GM12878 (cell line): ENCODE measurements around the gene BBOX1. TPM values are rescaled to one million over a fixed set of nuclear protein-coding genes. Genes with fewer than 3 reads are reported as not detected.

Experiments
- ATAC-seq: fragments of 200-7000 bp; cut with Tn5 transposase; 3 replicates; pipeline ENCODE4 v1.9.1; 2020; ENCODE audit warnings: mild to moderate bottlenecking, moderate library complexity
- BruUV-seq: library from RNA; stranded (reverse); fragments of 400-500 nt; replicated peaks from 2 replicates; lab custom pipeline; 2021; lab: Mats Ljungman, UMichigan
- CTCF ChIA-PET: fragments of 300-600 bp; sonication (Branson Sonifier 250); formaldehyde crosslinking; extraction: SDS; loops from one replicate; lab custom pipeline; 2021; ENCODE audit warnings: inconsistent platforms; lab: Yijun Ruan, JAX
- POLR2A ChIA-PET: fragments of 350-600 bp; formaldehyde crosslinking; extraction: SDS; loops from one replicate; lab custom pipeline; 2021; ENCODE audit warnings: inconsistent platforms; lab: Charles Lee
- RAD21 ChIA-PET: fragments of 300-600 bp; sonication (Branson Sonifier 250); formaldehyde crosslinking; loops from one replicate; lab custom pipeline; 2023; ENCODE audit warnings: antibody characterized with exemption; ENCODE audit not compliant: unreplicated experiment; lab: Charles Lee
- SMC1A ChIA-PET: fragments of 300-600 bp; sonication (Branson Sonifier 250); formaldehyde crosslinking; loops from one replicate; lab custom pipeline; 2023; ENCODE audit not compliant: unreplicated experiment, uncharacterized antibody; lab: Charles Lee
- DNase-seq: peaks from one replicate; pipeline ENCODE4 v3.0.0-alpha.2; 2011; ENCODE audit warnings: low read depth, low spot score
- FAIRE-seq: peaks from 3 replicates; lab custom pipeline; 2011; peaks lifted over from hg19 to GRCh38; lab: Jason Lieb, UNC
- H2AFZ ChIP-seq: 2 replicates; pipeline ENCODE4 v1.6.0; 2011; ENCODE audit warnings: low read depth, low read length, control low read depth; ENCODE audit not compliant: control insufficient read depth
- H3K27ac ChIP-seq: 2 replicates; pipeline ENCODE4 v1.5.1; 2011; ENCODE audit warnings: control low read depth; ENCODE audit not compliant: control insufficient read depth, insufficient read depth
- H3K27me3 ChIP-seq, 2 experiments: replicated peaks in 1 of 2; 2 replicates each; pipeline versions ENCODE4 v1.6.0 to v1.6.1; 2011; ENCODE audit warnings: low read length in 1 of 2; ENCODE audit not compliant: control insufficient read depth in 2 of 2, insufficient read depth in 2 of 2
- H3K36me3 ChIP-seq, 2 experiments: 2 replicates each; pipeline ENCODE4 v1.5.1; 2011; ENCODE audit warnings: low read length in 1 of 2; ENCODE audit not compliant: control insufficient read depth in 2 of 2, insufficient read depth in 2 of 2
- H3K4me1 ChIP-seq: 2 replicates; pipeline ENCODE4 v1.6.1; 2011; ENCODE audit warnings: mild to moderate bottlenecking, low read length, moderate library complexity, mixed read lengths; ENCODE audit not compliant: control insufficient read depth, insufficient read depth
- H3K4me2 ChIP-seq: 2 replicates; pipeline ENCODE4 v1.6.0; 2011; ENCODE audit warnings: control low read depth; ENCODE audit not compliant: control insufficient read depth, insufficient read depth
- H3K4me3 ChIP-seq: fragments of 200-600 bp; sonication (generic); 2 replicates; pipeline ENCODE4 v1.5.1; 2016
- H3K79me2 ChIP-seq: 2 replicates; pipeline ENCODE4 v1.6.0; 2011; ENCODE audit warnings: low read length; ENCODE audit not compliant: control insufficient read depth, insufficient read depth
- H3K9ac ChIP-seq: 2 replicates; pipeline ENCODE4 v1.8.0; 2011; ENCODE audit warnings: low read length, control low read depth, mixed read lengths; ENCODE audit not compliant: control insufficient read depth, insufficient read depth
- H3K9me3 ChIP-seq: replicated peaks from 3 replicates; pipeline ENCODE4 v1.5.1; 2011; ENCODE audit warnings: mild to moderate bottlenecking, low read length; ENCODE audit not compliant: control insufficient read depth, insufficient read depth
- H4K20me1 ChIP-seq: 2 replicates; pipeline ENCODE4 v1.6.0; 2011; ENCODE audit not compliant: control insufficient read depth, insufficient read depth
- ATF3 ChIP-seq: IDR thresholded peaks from 2 replicates; pipeline ENCODE4 v1.6.1; 2011; ENCODE audit warnings: low read depth, mild to moderate bottlenecking, low read length, moderate library complexity, borderline replicate concordance; ENCODE audit errors: extremely low read depth
- BCL3 ChIP-seq: IDR thresholded peaks from 2 replicates; pipeline ENCODE4 v1.6.1; 2011; ENCODE audit warnings: borderline replicate concordance, low read depth, mild to moderate bottlenecking, moderate library complexity, low read length; ENCODE audit not compliant: insufficient read depth, poor library complexity, severe bottlenecking
- DPF2 ChIP-seq: fragments of 450-650 bp; IDR thresholded peaks from 2 replicates; pipeline ENCODE4 v1.6.1; 2017; ENCODE audit warnings: mild to moderate bottlenecking
- MEF2A ChIP-seq: IDR thresholded peaks from 2 replicates; pipeline ENCODE4 v1.6.1; 2011; ENCODE audit warnings: low read depth, mild to moderate bottlenecking, low read length, moderate library complexity; ENCODE audit not compliant: insufficient read depth
- RAD51 ChIP-seq: fragments of 450-650 bp; IDR thresholded peaks from 2 replicates; pipeline ENCODE4 v1.6.1; 2016; ENCODE audit warnings: moderate library complexity, mild to moderate bottlenecking, inconsistent platforms
- SIN3A ChIP-seq: IDR thresholded peaks from 2 replicates; pipeline ENCODE4 v1.6.1; 2012; ENCODE audit warnings: low read depth, low read length, improper control_type of control experiment
- SRF ChIP-seq, 2 experiments: IDR thresholded peaks; 2 replicates each; pipeline ENCODE4 v1.6.1; 2011; ENCODE audit warnings: low read depth in 2 of 2, low read length in 2 of 2, mild to moderate bottlenecking in 1 of 2, moderate library complexity in 1 of 2
- USF2 ChIP-seq: IDR thresholded peaks from 2 replicates; pipeline ENCODE4 v1.6.1; 2011; ENCODE audit warnings: low read depth, low read length, improper control_type of control experiment, borderline replicate concordance
- YBX1 ChIP-seq: fragments of 450-650 bp; IDR thresholded peaks from 2 replicates; pipeline ENCODE4 v1.6.1; 2016; ENCODE audit warnings: antibody characterized with exemption
- ZNF24 ChIP-seq: fragments of 450-650 bp; IDR thresholded peaks from 2 replicates; pipeline ENCODE4 v1.6.1; 2017; ENCODE audit warnings: antibody characterized with exemption, mild to moderate bottlenecking
- ZNF622 ChIP-seq: fragments of 450-650 bp; IDR thresholded peaks from 2 replicates; pipeline ENCODE4 v1.6.1; 2017; ENCODE audit warnings: mild to moderate bottlenecking, inconsistent platforms
- WGBS: methylation state at CpG from one replicate; pipeline ENCODE4 v1.1.6; 2016; ENCODE audit warnings: low lambda C conversion rate; ENCODE audit not compliant: insufficient replicate concordance, insufficient coverage; ENCODE audit errors: missing lambda C conversion rate; 5-methylcytosine and 5-hydroxymethylcytosine counted together
- in situ Hi-C: fragments of 300-500 bp; cut with MboI; formaldehyde crosslinking; loops from 9 replicates; pipeline ENCODE4 v1.14.3; 2018; ENCODE audit warnings: mixed read lengths
- intact Hi-C: fragments of 100-400 bp; cut with micrococcal nuclease; formaldehyde crosslinking; loops from one replicate; pipeline ENCODE4 v1.14.2; 2022; ENCODE audit not compliant: unreplicated experiment
- polyA plus RNA-seq, 11 experiments: library from polyadenylated mRNA; depleted of rRNA in 4 of 11; unstranded in 6 of 11; stranded (reverse) in 5 of 11; fragments of >200 nt; fragmentation: Nextera tagmentation in 4 of 11; fragmentation: Illumina TruSeq in 1 of 11; extraction: Ambion mirVana in 4 of 11; extraction: Trizol in 1 of 11; gene quantifications; 1 replicate in 1 of 11; 2 replicates in 10 of 11; pipeline versions ENCODE4 v1.2.1 to v1.2.3, GENCODE V29; 2011 to 2016; ENCODE audit warnings: inconsistent platforms in 2 of 11, missing spikeins in 2 of 11, low read depth in 1 of 11
- total RNA-seq, 4 experiments: library from RNA; depleted of rRNA in 3 of 4; stranded (reverse); fragments of >200 nt in 3 of 4; fragmentation: Illumina TruSeq in 1 of 4; extraction: Trizol in 1 of 4; gene quantifications; 2 replicates each; pipeline versions ENCODE4 v1.2.1 to v1.2.3, GENCODE V29; 2013 to 2021

Gene BBOX1
- total and polyA plus RNA-seq, 10 of the 15 experiments (the other 5 are each of a cell fraction or from before 2014, with no cell fraction given) = 3.5 TPM; not detected in 9

GRCh38 chr11:26992031-26992541 is 48.5 kb upstream of the BBOX1 start:
- Histone ChIP-seq H3K4me1 (no peaks in the 10 kb centered on the region), H3K4me3 (no peak overlapping the region), H3K27me3 (no peaks in the 10 kb centered on the region), H4K20me1 (no peaks in the 10 kb centered on the region), H2AFZ (no peak overlapping the region), H3K36me3 (no peaks in the 10 kb centered on the region), H3K79me2 (no peaks in the 10 kb centered on the region), H3K27ac (no peak overlapping the region), H3K9ac (no peak overlapping the region), H3K4me2 (no peak overlapping the region), H3K9me3 (no peaks in the 10 kb centered on the region)
- no peak for FAIRE-seq
- ChIA-PET SMC1A (interaction anchor here (1.0 kb wide), 1 partner anchor 167 kb away, joined by 3 read pairs; no protein-coding TSS in a partner anchor), RAD21 (no interaction called here), POLR2A (no interaction called here), CTCF (no interaction called here)
- intact Hi-C loops (no loop called here), in situ Hi-C loops (no loop called here)
- TF ChIP-seq ZNF24 = no peak
- no peak for TF ChIP-seq BCL3
- TF ChIP-seq USF2 = no peak
- TF ChIP-seq SIN3A = no peak
- no peak for TF ChIP-seq ATF3
- TF ChIP-seq YBX1 = no peak
- TF ChIP-seq DPF2 = no peak
- TF ChIP-seq MEF2A = no peak
- no peak for TF ChIP-seq ZNF622
- no peak for TF ChIP-seq RAD51
- no peak for TF ChIP-seq SRF (IDR thresholded peaks at IDR 0.05; ENCODE audit: low read depth in 2 of 2, low read length in 2 of 2)
- no peak for ATAC-seq
- DNase-seq = no peak
- WGBS = 0% methylated on average over 1 of the region's 1 CpG
- BruUV-seq = no TSS peak
